Activated CD4-positive, alpha-beta T cell treated with anti-CD3 and anti-CD28 coated beads, Interleukin-2, amount 50 U/mL, for 24 hours (primary cell): Measurements from ENCODE around the gene RHBDD2.

ENCODE experiments used
- DNase-seq, 2 donors: peaks; one replicate each; pipeline ENCODE4 v3.0.0-alpha.2; 2020; ENCODE audit warnings: low read depth in 1 of 2, low spot score in 1 of 2

RHBDD2 gene

GRCh38 chr7:75916259-75916658 lies 37.4 kb downstream of the RHBDD2 start:
- no peak for DNase-seq

DNA sequence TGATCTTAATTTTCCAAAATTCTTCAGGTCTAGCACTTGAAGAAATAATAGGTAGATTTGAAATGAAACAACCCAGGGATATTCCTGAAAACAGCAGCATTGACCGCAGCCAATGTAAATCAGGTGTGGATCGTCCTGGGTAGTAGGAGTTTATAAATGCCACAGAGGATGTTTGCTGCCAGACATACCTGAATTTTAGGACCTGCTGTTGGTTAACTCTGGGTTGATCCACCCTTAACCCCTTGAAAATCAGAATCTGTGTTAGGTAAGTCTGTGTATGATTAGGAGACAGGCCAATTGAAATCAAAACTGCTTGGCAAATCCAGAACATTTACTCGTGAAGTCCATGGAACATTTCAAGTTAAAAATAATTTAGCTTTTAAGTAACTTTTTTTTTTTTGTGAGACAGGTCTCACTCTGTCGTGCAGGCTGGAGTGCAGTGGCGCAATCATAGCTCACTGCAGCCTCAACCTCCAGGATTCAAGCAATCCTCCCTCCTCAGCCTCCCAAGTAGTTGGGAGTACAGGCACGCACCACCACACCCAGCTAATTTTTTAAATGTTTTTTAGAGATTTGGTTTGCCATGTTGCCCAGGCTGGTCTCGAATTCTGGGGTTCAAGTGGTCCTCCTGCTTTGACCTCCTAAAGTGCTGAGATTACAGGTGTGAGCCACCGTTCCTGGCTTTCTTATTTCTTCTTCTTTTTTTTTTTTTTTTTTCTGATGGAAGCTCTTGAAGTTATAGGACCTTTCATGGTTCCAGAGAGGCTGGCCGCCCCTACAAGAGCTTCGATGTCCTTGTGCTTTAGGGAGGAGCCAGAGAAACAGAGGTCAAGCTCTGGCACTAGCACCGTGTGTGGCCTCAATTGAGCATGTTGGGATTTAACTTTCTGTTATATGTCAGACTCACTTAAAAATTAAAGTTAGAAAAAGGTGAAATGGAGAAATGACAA lies 38.1 kb downstream of the RHBDD2 start:
- no peak for DNase-seq

DNA sequence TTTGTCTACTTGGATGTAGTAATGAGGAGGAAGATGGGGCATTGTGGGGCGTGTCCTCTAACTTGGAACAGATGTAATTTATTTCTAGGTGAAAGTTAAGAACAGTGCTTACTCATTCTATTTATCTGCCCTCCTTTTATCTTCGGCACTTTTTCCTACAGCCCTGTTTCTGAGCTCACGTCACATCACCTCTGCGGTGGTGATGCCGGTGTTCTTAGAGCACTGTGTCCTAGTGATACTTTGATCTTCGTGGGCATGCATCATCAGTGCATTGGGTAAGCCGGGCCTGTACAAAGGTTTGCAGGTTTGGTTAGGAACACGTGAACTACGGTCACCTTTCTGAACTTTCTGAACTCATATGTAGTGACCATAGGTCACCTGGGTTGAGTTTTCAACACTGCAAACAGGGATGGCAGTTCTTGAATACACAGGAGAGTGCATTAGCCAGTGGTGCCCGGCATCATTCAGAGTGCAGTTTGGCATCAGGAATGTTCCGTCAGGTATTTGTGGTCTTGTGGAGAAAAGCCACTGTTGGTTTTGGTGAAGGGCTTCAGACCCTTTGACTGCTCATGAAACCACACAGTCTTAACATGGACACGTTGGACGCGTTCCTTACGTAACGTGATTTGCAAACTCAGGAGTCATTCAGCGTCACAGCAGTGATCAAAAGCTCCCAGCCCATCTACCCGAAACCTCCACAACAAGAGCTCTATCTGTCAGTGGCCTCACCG lies 41.8 kb downstream of the RHBDD2 start:
- peak in 1 of 2 donors; percentile 33 for DNase-seq

DNA sequence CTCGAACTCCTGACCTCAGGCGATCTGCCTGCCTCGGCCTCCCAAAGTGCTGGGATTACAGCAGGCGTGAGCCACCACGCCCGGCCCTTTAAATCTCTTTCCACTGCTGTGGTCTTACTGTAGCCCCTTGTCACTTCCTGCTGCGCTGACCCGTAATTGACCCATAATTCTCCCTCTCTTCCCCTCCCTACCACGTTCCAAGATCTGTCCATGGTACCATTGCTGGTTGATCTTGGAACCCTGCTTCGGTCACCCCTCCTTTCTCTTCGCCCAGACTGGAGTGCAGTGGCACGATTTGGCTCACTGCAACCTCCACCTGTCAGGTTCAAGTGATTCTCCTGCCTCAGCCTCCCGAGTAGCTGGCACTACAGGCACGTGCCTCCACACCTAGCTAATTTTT lies 42.6 kb downstream of the RHBDD2 start:
- no peak for DNase-seq

DNA sequence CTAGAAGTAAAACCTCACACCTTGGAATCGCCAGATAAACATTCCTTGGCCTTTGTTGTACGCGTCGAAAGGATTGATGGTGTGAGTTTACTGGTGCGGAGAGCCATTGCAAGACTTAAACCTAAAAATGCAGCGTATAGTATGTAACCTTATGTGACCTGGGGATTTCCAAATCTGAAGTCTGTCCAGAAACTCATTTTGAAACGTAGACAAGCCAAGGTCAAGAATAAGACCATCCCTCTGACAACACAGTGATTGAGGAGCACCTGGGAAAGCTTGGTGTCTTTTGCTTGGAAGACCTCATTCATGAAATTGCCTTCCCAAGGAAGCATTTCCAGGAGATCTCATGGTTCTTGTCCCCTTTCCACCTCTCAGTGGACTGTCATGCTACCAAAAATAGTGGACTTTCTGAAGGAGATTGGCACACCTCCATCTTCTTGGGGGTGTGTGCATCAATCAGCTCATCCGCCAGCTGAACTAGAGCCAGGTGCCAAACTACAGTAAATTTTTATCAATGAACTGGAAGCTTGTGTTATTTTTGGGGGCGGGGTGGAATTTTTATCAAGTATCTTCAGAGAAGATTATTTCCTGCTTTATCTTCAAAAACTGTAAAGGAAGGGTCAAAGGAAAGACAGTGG lies 44.3 kb downstream of the RHBDD2 start:
- DNase-seq = no peak

GRCh38 chr7:75924256-75924655 lies 45.4 kb downstream of the RHBDD2 start:
- DNase-seq = no peak

DNA sequence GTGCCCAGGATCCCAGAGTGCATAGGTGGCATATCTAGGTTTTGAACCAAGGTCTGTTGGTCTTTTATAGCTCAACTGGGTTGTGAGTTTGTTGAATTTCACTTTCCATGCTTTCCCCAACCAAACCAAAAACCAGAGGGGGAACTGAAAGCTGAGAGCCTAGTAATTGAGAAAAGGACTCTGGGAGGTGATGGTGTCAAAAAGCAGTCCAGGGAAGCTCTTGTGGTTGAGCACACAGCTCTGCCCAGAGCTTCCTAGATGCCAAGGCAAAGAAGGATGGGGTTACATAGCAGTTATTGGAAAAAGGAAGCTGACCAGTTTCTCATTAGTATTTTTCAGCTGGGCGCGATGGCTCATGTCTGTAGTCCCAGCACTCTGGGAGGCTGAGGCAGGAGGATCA lies 46.1 kb downstream of the RHBDD2 start:
- no peak for DNase-seq

GRCh38 chr7:75925717-75926435 lies 47.0 kb downstream of the RHBDD2 start:
- no peak for DNase-seq

DNA sequence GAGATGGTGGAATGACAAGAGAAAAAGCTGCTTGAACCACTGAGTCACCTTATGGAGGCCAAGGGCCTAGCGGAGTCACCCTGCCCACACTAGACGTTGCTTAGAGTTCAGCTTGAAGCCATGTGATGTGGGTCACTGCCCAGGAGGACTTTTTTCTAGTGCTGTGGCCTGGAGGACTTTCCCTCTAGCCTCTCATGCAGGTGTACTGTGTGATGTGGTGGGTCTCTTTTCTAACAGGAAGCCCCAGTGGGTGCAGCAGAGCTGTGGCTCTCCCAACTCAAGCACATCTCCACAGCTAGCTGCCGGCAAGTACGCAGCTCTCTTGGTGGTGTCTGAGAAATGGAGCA lies 49.7 kb downstream of the RHBDD2 start:
- DNase-seq = no peak

- no peak for DNase-seq
These were observed 52.8 kb downstream of the RHBDD2 start for GRCh38 chr7:75931680-75932079.

DNA sequence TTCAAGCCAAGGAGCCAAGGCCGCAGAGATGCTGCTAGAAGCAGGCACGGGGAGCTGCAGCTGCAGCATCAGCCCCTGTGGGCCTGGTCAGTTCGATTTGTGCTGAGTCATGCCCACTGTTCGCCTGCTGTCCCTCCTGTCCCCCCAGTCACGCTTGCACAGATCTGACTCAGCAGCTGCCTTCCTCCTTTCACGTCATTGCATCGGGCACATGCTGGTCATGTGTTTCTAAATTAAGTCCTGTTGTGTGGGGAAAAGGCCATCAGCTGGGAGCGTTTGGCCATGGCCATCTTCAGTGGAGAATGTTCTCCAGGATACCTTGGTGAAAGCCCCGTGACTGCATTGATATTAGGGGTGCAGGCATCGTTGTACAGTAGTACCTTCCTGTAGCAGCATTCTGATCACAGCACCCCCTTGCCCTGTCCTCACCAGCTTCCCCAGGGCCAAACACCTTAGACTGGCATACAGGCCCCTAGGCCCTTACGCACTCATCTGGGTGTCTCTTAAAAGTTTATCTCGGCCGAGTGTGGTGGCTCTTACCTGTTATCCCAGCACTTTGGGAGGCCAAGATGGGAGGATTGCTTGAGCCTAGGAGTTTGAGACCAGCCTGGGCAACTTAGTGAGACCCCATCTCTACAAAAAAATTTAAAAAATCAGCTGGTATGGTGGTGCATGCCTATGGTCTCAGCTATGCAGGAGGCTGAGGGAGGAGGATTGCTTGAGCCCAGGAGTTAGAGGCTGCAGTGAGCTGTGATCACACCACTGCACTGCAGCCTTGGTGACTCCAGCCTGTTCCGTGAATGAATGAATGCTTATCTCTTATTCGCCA lies 59.3 kb downstream of the RHBDD2 start:
- DNase-seq = no peak
